H1 (cell line): Measurements from ENCODE around the gene GPRASP3. TPM values are rescaled to one million over a fixed set of nuclear protein-coding genes. Genes with fewer than 3 reads are reported as not detected.

Source experiments
- CTCF ChIA-PET: fragments of 300-600 bp; sonication (Branson Sonifier 250); formaldehyde crosslinking; loops from one replicate; lab custom pipeline; 2021; ENCODE audit not compliant: partially characterized antibody; lab: Charles Lee
- POLR2A ChIA-PET: fragments of 300-600 bp; sonication (Branson Sonifier 250); formaldehyde crosslinking; loops from one replicate; lab custom pipeline; 2021; ENCODE audit warnings: inconsistent platforms; ENCODE audit not compliant: partially characterized antibody; lab: Charles Lee
- DNase-seq, 2 experiments: peaks; one replicate each; pipeline versions ENCODE4 v3.0.0 to v3.0.0-alpha.2; 2010 to 2022; ENCODE audit warnings: low spot score in 2 of 2, low read depth in 1 of 2, mixed read lengths in 1 of 2
- FAIRE-seq: peaks from 2 replicates; lab custom pipeline; 2011; peaks lifted over from hg19 to GRCh38; lab: Jason Lieb, UNC
- H2AFZ ChIP-seq: 2 replicates; pipeline ENCODE4 v1.8.1; 2012; ENCODE audit warnings: low read length, inconsistent platforms
- H2AK5ac ChIP-seq: 2 replicates; pipeline ENCODE4 v1.6.1; 2013; ENCODE audit warnings: low read depth, low read length
- H2BK120ac ChIP-seq: replicated peaks from 2 replicates; pipeline ENCODE3; 2013; ENCODE audit warnings: low read depth, low read length, inconsistent platforms
- H2BK12ac ChIP-seq: 2 replicates; pipeline ENCODE4 v1.6.1; 2013; ENCODE audit warnings: low read depth, low read length
- H2BK15ac ChIP-seq: 2 replicates; pipeline ENCODE4 v1.6.1; 2013; ENCODE audit warnings: low read length
- H2BK20ac ChIP-seq: 2 replicates; pipeline ENCODE4 v1.6.1; 2013; ENCODE audit warnings: low read length
- H2BK5ac ChIP-seq: 2 replicates; pipeline ENCODE4 v1.6.1; 2013; ENCODE audit warnings: low read depth, low read length
- H3K14ac ChIP-seq: 2 replicates; pipeline ENCODE4 v1.6.1; 2013; ENCODE audit warnings: inconsistent platforms; ENCODE audit not compliant: insufficient read length
- H3K18ac ChIP-seq: 2 replicates; pipeline ENCODE4 v1.6.1; 2013; ENCODE audit warnings: low read length; ENCODE audit errors: extremely low read depth
- H3K23ac ChIP-seq: 2 replicates; pipeline ENCODE4 v1.6.1; 2013; ENCODE audit warnings: inconsistent platforms; ENCODE audit not compliant: insufficient read length
- H3K23me2 ChIP-seq: 2 replicates; pipeline ENCODE4 v1.6.1; 2013; ENCODE audit warnings: low read depth, low read length
- H3K27ac ChIP-seq: 2 replicates; pipeline ENCODE4 v1.6.1; 2011; ENCODE audit warnings: low read depth, low read length, inconsistent platforms
- H3K27me3 ChIP-seq, 4 experiments: replicated peaks in 1 of 4; 1 replicate in 1 of 4; 2 replicates in 3 of 4; pipeline versions ENCODE4 v1.6.1 to v1.8.1; 2011 to 2013; ENCODE audit warnings: low read length in 3 of 4, mild to moderate bottlenecking in 3 of 4, inconsistent platforms in 2 of 4, mixed read lengths in 2 of 4, moderate library complexity in 1 of 4; ENCODE audit not compliant: control insufficient read depth in 3 of 4, insufficient read depth in 3 of 4; ENCODE audit errors: extremely low read depth in 1 of 4
- H3K36me3 ChIP-seq, 4 experiments: 2 replicates each; pipeline versions ENCODE4 v1.6.1 to v1.8.1; 2011 to 2013; ENCODE audit warnings: mild to moderate bottlenecking in 4 of 4, low read length in 3 of 4, moderate library complexity in 2 of 4, control low read depth in 1 of 4, inconsistent platforms in 1 of 4; ENCODE audit not compliant: insufficient read depth in 4 of 4, control insufficient read depth in 2 of 4
- H3K4ac ChIP-seq: replicated peaks from 2 replicates; pipeline ENCODE3; 2013; ENCODE audit warnings: low read length, low read depth, mixed read lengths, inconsistent platforms; ENCODE audit not compliant: insufficient read length
- H3K4me1 ChIP-seq, 4 experiments: replicated peaks in 1 of 4; 1 replicate in 1 of 4; 2 replicates in 3 of 4; pipeline versions ENCODE4 v1.6.1 to v1.8.1; 2011 to 2013; ENCODE audit warnings: low read length in 3 of 4, inconsistent platforms in 2 of 4, mixed read lengths in 1 of 4; ENCODE audit not compliant: insufficient read depth in 4 of 4, control insufficient read depth in 3 of 4
- H3K4me2 ChIP-seq, 2 experiments: 2 replicates each; pipeline versions ENCODE4 v1.6.1 to v1.8.1; 2011 to 2013; ENCODE audit warnings: low read depth in 2 of 2, low read length in 2 of 2, control low read depth in 1 of 2, inconsistent platforms in 1 of 2, mild to moderate bottlenecking in 1 of 2; ENCODE audit not compliant: insufficient read depth in 1 of 2
- H3K4me3 ChIP-seq, 4 experiments: fragments of 200-600, 300-600 bp in 1 of 4; sonication (generic), shearing (Covaris generic), sonication (Bioruptor Twin) in 1 of 4; 2 replicates each; pipeline versions ENCODE4 v1.5.1 to v1.8.1; 2011 to 2016; ENCODE audit warnings: low read length in 4 of 4, low read depth in 3 of 4, control low read depth in 2 of 4, inconsistent platforms in 2 of 4, mild to moderate bottlenecking in 2 of 4, mixed read lengths in 1 of 4, moderate library complexity in 1 of 4; ENCODE audit not compliant: insufficient read depth in 2 of 4; ENCODE audit errors: extremely low read depth in 1 of 4
- H3K56ac ChIP-seq: replicated peaks from 2 replicates; pipeline ENCODE3; 2013; ENCODE audit warnings: low read depth, mild to moderate bottlenecking, mixed read lengths, low read length, inconsistent platforms; ENCODE audit not compliant: insufficient read length
- H3K79me1 ChIP-seq: 2 replicates; pipeline ENCODE4 v1.6.1; 2013; ENCODE audit warnings: low read depth, low read length, control low read depth
- H3K79me2 ChIP-seq, 2 experiments: 2 replicates each; pipeline versions ENCODE4 v1.6.1 to v1.8.1; 2012 to 2013; ENCODE audit warnings: low read length in 2 of 2, mild to moderate bottlenecking in 2 of 2, inconsistent platforms in 1 of 2; ENCODE audit not compliant: insufficient read depth in 2 of 2, control insufficient read depth in 1 of 2
- H3K9ac ChIP-seq, 4 experiments: replicated peaks in 1 of 4; 1 replicate in 1 of 4; 2 replicates in 3 of 4; pipeline versions ENCODE4 v1.6.1 to v1.8.1; 2011 to 2013; ENCODE audit warnings: low read depth in 3 of 4, low read length in 3 of 4, control low read depth in 2 of 4, mild to moderate bottlenecking in 2 of 4, moderate library complexity in 2 of 4, inconsistent platforms in 1 of 4; ENCODE audit errors: extremely low read depth in 1 of 4
- H3K9me3 ChIP-seq, 2 experiments: 2 replicates each; pipeline versions ENCODE4 v1.6.1 to v1.8.1; 2012 to 2013; ENCODE audit warnings: mild to moderate bottlenecking in 2 of 2, moderate library complexity in 2 of 2, control low read depth in 1 of 2, inconsistent platforms in 1 of 2, low read depth in 1 of 2, low read length in 1 of 2, mixed read lengths in 1 of 2; ENCODE audit not compliant: insufficient read depth in 2 of 2
- H4K20me1 ChIP-seq, 2 experiments: replicated peaks in 1 of 2; 2 replicates each; pipeline versions ENCODE3 to v1.8.1; 2011 to 2013; ENCODE audit warnings: inconsistent platforms in 2 of 2, low read length in 2 of 2, mild to moderate bottlenecking in 1 of 2; ENCODE audit not compliant: insufficient read depth in 2 of 2, control insufficient read depth in 1 of 2
- H4K5ac ChIP-seq: 2 replicates; pipeline ENCODE4 v1.6.1; 2013; ENCODE audit warnings: low read length, low read depth, mixed read lengths, inconsistent platforms; ENCODE audit not compliant: insufficient read length
- H4K8ac ChIP-seq: 2 replicates; pipeline ENCODE4 v1.8.0; 2013; ENCODE audit warnings: mild to moderate bottlenecking, moderate library complexity, low read length, inconsistent platforms; ENCODE audit not compliant: insufficient read depth; ENCODE audit errors: extremely low read depth
- H4K91ac ChIP-seq: replicated peaks from 2 replicates; pipeline ENCODE3; 2013; ENCODE audit warnings: low read length, mixed read lengths, inconsistent platforms; ENCODE audit not compliant: insufficient read length
- CBX8 ChIP-seq: fragments of 300-800, 300-1000 bp; sonication (generic); IDR thresholded peaks from 2 replicates; pipeline ENCODE4 v1.7.1; 2016; ENCODE audit warnings: low read depth, low read length, borderline replicate concordance
- GTF2F1 ChIP-seq: IDR thresholded peaks from 2 replicates; pipeline ENCODE4 v1.6.1; 2012; ENCODE audit warnings: low read depth, low read length, improper control_type of control experiment, borderline replicate concordance
- NRF1 ChIP-seq: IDR thresholded peaks from 2 replicates; pipeline ENCODE4 v1.6.1; 2011; ENCODE audit warnings: mild to moderate bottlenecking, low read depth, low read length, improper control_type of control experiment
- POLR2A ChIP-seq, 2 experiments: IDR thresholded peaks; 1 replicate in 1 of 2; 2 replicates in 1 of 2; pipeline ENCODE4 v1.6.1; 2011; ENCODE audit warnings: low read depth in 2 of 2, low read length in 2 of 2, mild to moderate bottlenecking in 2 of 2; ENCODE audit errors: control extremely low read depth in 1 of 2
- POLR2AphosphoS5 ChIP-seq: IDR thresholded peaks from 2 replicates; pipeline ENCODE4 v1.6.1; 2011; ENCODE audit warnings: low read depth, low read length
- RBBP5 ChIP-seq: IDR thresholded peaks from 2 replicates; pipeline ENCODE4 v1.7.1; 2012; ENCODE audit warnings: low read depth, mild to moderate bottlenecking, inconsistent platforms, low read length, moderate library complexity, borderline replicate concordance
- RFX5 ChIP-seq: IDR thresholded peaks from 2 replicates; pipeline ENCODE4 v1.6.1; 2011; ENCODE audit warnings: low read depth, low read length, improper control_type of control experiment, borderline replicate concordance
- RNF2 ChIP-seq: fragments of 200-900, 300-1000 bp; sonication (generic); IDR thresholded peaks from 2 replicates; pipeline ENCODE4 v1.7.1; 2016; ENCODE audit warnings: borderline replicate concordance, low read depth, mild to moderate bottlenecking, antibody characterized with exemption, low read length; ENCODE audit not compliant: poor library complexity, severe bottlenecking; ENCODE audit errors: missing control alignments
- SAP30 ChIP-seq: fragments of 300-600 bp; sonication (generic); IDR thresholded peaks from 2 replicates; pipeline ENCODE4 v1.7.1; 2012; ENCODE audit warnings: low read length, moderate library complexity, mild to moderate bottlenecking, inconsistent platforms; ENCODE audit not compliant: insufficient read depth, insufficient replicate concordance
- SIN3A ChIP-seq, 2 experiments: IDR thresholded peaks in 1 of 2; conservative IDR thresholded peaks in 1 of 2; 2 replicates each; pipeline ENCODE4 v1.6.1; 2011 to 2012; ENCODE audit warnings: low read length in 2 of 2, improper control_type of control experiment in 1 of 2, low read depth in 1 of 2, mild to moderate bottlenecking in 1 of 2
- SP4 ChIP-seq: IDR thresholded peaks from 2 replicates; pipeline ENCODE4 v1.6.1; 2012; ENCODE audit warnings: low read length, inconsistent platforms
- TCF12 ChIP-seq: IDR thresholded peaks from 2 replicates; pipeline ENCODE4 v1.6.1; 2011; ENCODE audit warnings: low read depth, mild to moderate bottlenecking, low read length
- ZNF274 ChIP-seq: IDR thresholded peaks from 2 replicates; pipeline ENCODE4 v1.7.0; 2012; ENCODE audit warnings: low read length, borderline replicate concordance; ENCODE audit errors: extremely low read depth
- WGBS, 2 experiments: shearing (Covaris generic) in 1 of 2; methylation state at CpG; one replicate each; pipeline versions ENCODE4 v1.1.6 to v1.1.7; 2013 to 2015; ENCODE audit warnings: low lambda C conversion rate in 2 of 2, mixed read lengths in 2 of 2, inconsistent platforms in 1 of 2, low coverage in 1 of 2, missing lambda C conversion rate in 1 of 2; ENCODE audit not compliant: insufficient replicate concordance in 2 of 2, insufficient coverage in 1 of 2, insufficient read length in 1 of 2; ENCODE audit errors: extremely low coverage in 1 of 2, missing lambda C conversion rate in 1 of 2; 5-methylcytosine and 5-hydroxymethylcytosine counted together
- polyA plus RNA-seq, 7 experiments: library from polyadenylated mRNA; depleted of rRNA in 3 of 7; stranded (reverse) in 5 of 7; unstranded in 2 of 7; fragments of >200 nt in 5 of 7; fragments of 200-250 nt in 2 of 7; gene quantifications; 1 replicate in 5 of 7; 2 replicates in 1 of 7; 4 replicates in 1 of 7; pipeline versions ENCODE4 v1.2.1 to v1.2.3, GENCODE V29; 2011 to 2013; ENCODE audit warnings: missing spikeins in 2 of 7, mixed read lengths in 2 of 7
- total RNA-seq: library from RNA; stranded (reverse); fragmentation: NEBNext Ultra II Directional; extraction: Animal tissue kit (Norgen Biotek cat#: 25700); gene quantifications from 2 replicates; pipeline ENCODE4 v1.2.1, GENCODE V29; 2021

GPRASP3 gene
- total and polyA plus RNA-seq, 2 of the 8 experiments (the other 6 are each of a cell fraction or from before 2014, with no cell fraction given), result 7.0 to 19.8 TPM

DNA sequence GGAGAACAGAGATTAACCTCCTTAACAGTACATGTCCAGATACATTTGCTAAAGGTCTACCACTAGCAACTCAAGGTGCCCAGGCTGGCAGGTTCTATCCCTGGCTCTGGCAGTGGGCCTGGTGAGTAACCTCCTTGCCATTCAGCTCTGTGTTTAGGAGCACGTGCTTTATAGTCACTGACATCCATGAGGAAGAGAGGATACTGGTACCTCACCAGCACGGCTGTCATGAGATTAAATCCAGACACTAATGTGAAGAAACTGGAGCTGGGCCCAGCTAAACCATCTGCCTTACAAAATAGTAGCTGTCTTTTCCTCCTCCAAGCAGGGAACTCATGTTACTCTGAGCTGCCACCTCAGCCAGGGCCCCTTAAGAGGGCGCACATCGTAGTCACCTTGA, 45.3 kb downstream of the GPRASP3 start:
- H3K4ac ChIP-seq, result no peak overlapping the region
- H3K9me3 ChIP-seq, result no peaks in the 10 kb centered on the region
- no peak overlapping the region for H3K18ac ChIP-seq
- no peak overlapping the region for H4K5ac ChIP-seq
- POLR2A ChIA-PET, result interaction anchor here (1.2 kb wide), 1 partner anchor 11 kb away, joined by 5 read pairs; no protein-coding TSS in a partner anchor
- H4K20me1 ChIP-seq, result no peaks in the 10 kb centered on the region
- 92% methylated on average over 4 of the region's 4 CpGs; no CpG with 5 or more reads in 1 of the 2 experiments for WGBS, 2 experiments
- no peak overlapping the region for H3K4me2 ChIP-seq
- no peak overlapping the region for H2AFZ ChIP-seq
- H2BK15ac ChIP-seq, result no peak overlapping the region
- no peaks in the 10 kb centered on the region for H3K4me1 ChIP-seq
- DNase-seq, result no peak
- no peak overlapping the region for H3K9ac ChIP-seq
- no peak overlapping the region for H3K14ac ChIP-seq
- CTCF ChIA-PET, result no interaction called here
- H3K23me2 ChIP-seq, result no peaks in the 10 kb centered on the region; the same call in 1 of the 2 replicates
- H3K23ac ChIP-seq, result no peak overlapping the region
- no peak overlapping the region for H4K8ac ChIP-seq
- H3K56ac ChIP-seq, result no peak overlapping the region
- no peak overlapping the region for H2AK5ac ChIP-seq
- no peak overlapping the region for H2BK120ac ChIP-seq
- no peak overlapping the region for H2BK5ac ChIP-seq
- H3K27me3 ChIP-seq, result no peaks in the 10 kb centered on the region
- H2BK20ac ChIP-seq, result no peak overlapping the region
- peaks cover 0 to 18% of the 10 kb centered on the region in 2 experiments; a peak in 2 of 4 replicates for H3K79me2 ChIP-seq
- no peak overlapping the region for H2BK12ac ChIP-seq
- TF ChIP-seq POLR2A (IDR thresholded peaks at IDR 0.05; ENCODE audit: control extremely low read depth in 1 of 2, low read depth in 2 of 2, low read length in 2 of 2) (no peak), SIN3A (conservative IDR thresholded peaks at IDR 0.05 in 1 of 2, IDR thresholded peaks at IDR 0.05 in 1 of 2; ENCODE audit: low read depth in 1 of 2, low read length in 2 of 2) (no peak), ZNF274 (no peak), CBX8 (no peak), SP4 (no peak), GTF2F1 (no peak), TCF12 (no peak), RBBP5 (no peak), NRF1 (no peak), RNF2 (no peak), RFX5 (no peak), POLR2AphosphoS5 (no peak), SAP30 (no peak)
- H3K4me3 ChIP-seq, result no peak overlapping the region
- FAIRE-seq, result no peak
- H3K36me3 ChIP-seq, result no peaks in the 10 kb centered on the region
- H3K27ac ChIP-seq, result no peak overlapping the region
- no peaks in the 10 kb centered on the region for H3K79me1 ChIP-seq
- no peak overlapping the region for H4K91ac ChIP-seq
